Liver (tissue), 9 donors: Measurements from ENCODE around the gene ST3GAL4. TPM values are rescaled to one million over a fixed set of nuclear protein-coding genes. Genes with fewer than 3 reads are reported as not detected.

Source experiments
- DNase-seq: peaks from one replicate; pipeline ENCODE4 v3.0.0-alpha.2; 2017; ENCODE audit warnings: low spot score
- H3K27ac ChIP-seq, 2 donors: one replicate each; pipeline ENCODE4 v1.7.0; 2013; ENCODE audit warnings: inconsistent platforms in 2 of 2, low read length in 2 of 2, control low read depth in 1 of 2, low read depth in 1 of 2, mild to moderate bottlenecking in 1 of 2
- H3K27me3 ChIP-seq, 4 donors: one replicate each; pipeline versions ENCODE4 v1.6.1 to v1.7.0; 2013; ENCODE audit warnings: low read length in 3 of 4, inconsistent platforms in 1 of 4, mild to moderate bottlenecking in 1 of 4, moderate library complexity in 1 of 4; ENCODE audit not compliant: control insufficient read depth in 4 of 4, insufficient read depth in 4 of 4
- H3K36me3 ChIP-seq, 4 donors: one replicate each; pipeline versions ENCODE4 v1.6.1 to v1.7.0; 2013; ENCODE audit warnings: low read length in 3 of 4, mild to moderate bottlenecking in 3 of 4, low read depth in 1 of 4, moderate library complexity in 1 of 4; ENCODE audit not compliant: control insufficient read depth in 4 of 4, insufficient read depth in 3 of 4
- H3K4me1 ChIP-seq, 4 donors: one replicate each; pipeline versions ENCODE4 v1.6.1 to v1.7.0; 2013; ENCODE audit warnings: low read length in 3 of 4, mild to moderate bottlenecking in 3 of 4, moderate library complexity in 1 of 4; ENCODE audit not compliant: control insufficient read depth in 4 of 4, insufficient read depth in 4 of 4
- H3K4me3 ChIP-seq, 3 donors: one replicate each; pipeline versions ENCODE4 v1.6.1 to v1.7.0; 2013; ENCODE audit warnings: low read length in 3 of 3, control low read depth in 1 of 3, low read depth in 1 of 3, mild to moderate bottlenecking in 1 of 3
- H3K9ac ChIP-seq, 2 donors: one replicate each; pipeline ENCODE4 v1.7.0; 2013; ENCODE audit warnings: low read length in 2 of 2, mild to moderate bottlenecking in 2 of 2, moderate library complexity in 2 of 2, control low read depth in 1 of 2, low read depth in 1 of 2
- H3K9me3 ChIP-seq, 4 donors: one replicate each; pipeline versions ENCODE4 v1.6.1 to v1.7.0; 2013; ENCODE audit warnings: low read length in 3 of 4; ENCODE audit not compliant: control insufficient read depth in 4 of 4
- EGR1 ChIP-seq, 2 donors: IDR thresholded peaks; 2 replicates each; pipeline ENCODE4 v1.6.1; 2016 to 2018; ENCODE audit warnings: antibody characterized with exemption in 2 of 2, low read depth in 2 of 2
- FOXA1 ChIP-seq: IDR thresholded peaks from 2 replicates; pipeline ENCODE4 v1.6.1; 2016; ENCODE audit warnings: antibody characterized with exemption
- FOXA2 ChIP-seq: IDR thresholded peaks from 2 replicates; pipeline ENCODE4 v1.6.1; 2016; ENCODE audit warnings: antibody characterized with exemption
- GABPA ChIP-seq, 2 donors: IDR thresholded peaks in 1 of 2; conservative IDR thresholded peaks in 1 of 2; 2 replicates each; pipeline ENCODE4 v1.6.1; 2016; ENCODE audit warnings: antibody characterized with exemption in 2 of 2, mild to moderate bottlenecking in 1 of 2, moderate library complexity in 1 of 2
- HNF4A ChIP-seq, 2 donors: conservative IDR thresholded peaks; 2 replicates each; pipeline ENCODE4 v1.6.1; 2016; ENCODE audit warnings: antibody characterized with exemption in 2 of 2, mild to moderate bottlenecking in 2 of 2
- HNF4G ChIP-seq: IDR thresholded peaks from 2 replicates; pipeline ENCODE4 v1.6.1; 2016; ENCODE audit warnings: antibody characterized with exemption
- JUND ChIP-seq, 2 donors: IDR thresholded peaks; 2 replicates each; pipeline ENCODE4 v1.6.1; 2016; ENCODE audit warnings: antibody characterized with exemption in 2 of 2
- NR2F2 ChIP-seq: IDR thresholded peaks from 2 replicates; pipeline ENCODE4 v1.6.1; 2016; ENCODE audit warnings: antibody characterized with exemption
- RAD21 ChIP-seq, 2 donors: IDR thresholded peaks; 2 replicates each; pipeline ENCODE4 v1.6.1; 2016; ENCODE audit warnings: antibody characterized with exemption in 2 of 2, mild to moderate bottlenecking in 2 of 2
- RXRA ChIP-seq, 2 donors: IDR thresholded peaks; 2 replicates each; pipeline ENCODE4 v1.6.1; 2017 to 2018; ENCODE audit warnings: antibody characterized with exemption in 2 of 2, mild to moderate bottlenecking in 1 of 2
- SP1 ChIP-seq: IDR thresholded peaks from 2 replicates; pipeline ENCODE4 v1.6.1; 2018; ENCODE audit warnings: antibody characterized with exemption, mild to moderate bottlenecking
- TAF1 ChIP-seq: conservative IDR thresholded peaks from 2 replicates; pipeline ENCODE4 v1.6.1; 2016; ENCODE audit warnings: antibody characterized with exemption, mild to moderate bottlenecking
- YY1 ChIP-seq: IDR thresholded peaks from 2 replicates; pipeline ENCODE4 v1.6.1; 2016; ENCODE audit warnings: antibody characterized with exemption, mild to moderate bottlenecking
- WGBS: extraction: QIAGEN DNeasy Blood & Tissue Kit; methylation state at CpG from one replicate; pipeline ENCODE4 v1.1.7; 2013; 5-methylcytosine and 5-hydroxymethylcytosine counted together
- polyA plus RNA-seq, 2 donors: library from polyadenylated mRNA; stranded (reverse) in 1 of 2; unstranded in 1 of 2; fragments of 200-250 nt in 1 of 2; fragments of >200 nt in 1 of 2; fragmentation: Nextera tagmentation in 1 of 2; extraction: Ambion mirVana in 1 of 2; gene quantifications; one replicate each; pipeline versions ENCODE4 v1.2.1 to v1.2.3, GENCODE V29; 2013 to 2015
- total RNA-seq, 2 donors: library from RNA; depleted of rRNA; stranded (reverse); fragments of >200 nt; gene quantifications; one replicate each; pipeline ENCODE4 v1.2.3, GENCODE V29; 2014
- TF ChIP-seq, protein P1 (sequence below): IDR thresholded peaks from 2 replicates; pipeline ENCODE4 v1.6.1; 2016; ENCODE audit warnings: antibody characterized with exemption, mild to moderate bottlenecking
- TF ChIP-seq, protein P2 (sequence below): IDR thresholded peaks from 2 replicates; pipeline ENCODE4 v1.6.1; 2016; ENCODE audit warnings: antibody characterized with exemption
- TF ChIP-seq, protein P3 (sequence below): IDR thresholded peaks from 2 replicates; pipeline ENCODE4 v1.6.1; 2016; ENCODE audit warnings: antibody characterized with exemption
- TF ChIP-seq, protein P4 (sequence below): IDR thresholded peaks from 2 replicates; pipeline ENCODE4 v1.6.1; 2016; ENCODE audit warnings: antibody characterized with exemption
- TF ChIP-seq, protein P5 (sequence below): fragments of 150-350 bp; IDR thresholded peaks from 2 replicates; pipeline ENCODE4 v1.5.1; 2017; ENCODE audit warnings: improper control_type of control experiment, low read depth, low read length; ENCODE audit not compliant: missing input control
- donor health status: healthy.
- donor health status: healthy.
- donor health status: healthy.
- donor health status: healthy.
- donor health status: healthy.

The ST3GAL4 gene
- total and polyA plus RNA-seq, 4 donors, result 4.5 to 18.4 (median 10.6) TPM

DNA sequence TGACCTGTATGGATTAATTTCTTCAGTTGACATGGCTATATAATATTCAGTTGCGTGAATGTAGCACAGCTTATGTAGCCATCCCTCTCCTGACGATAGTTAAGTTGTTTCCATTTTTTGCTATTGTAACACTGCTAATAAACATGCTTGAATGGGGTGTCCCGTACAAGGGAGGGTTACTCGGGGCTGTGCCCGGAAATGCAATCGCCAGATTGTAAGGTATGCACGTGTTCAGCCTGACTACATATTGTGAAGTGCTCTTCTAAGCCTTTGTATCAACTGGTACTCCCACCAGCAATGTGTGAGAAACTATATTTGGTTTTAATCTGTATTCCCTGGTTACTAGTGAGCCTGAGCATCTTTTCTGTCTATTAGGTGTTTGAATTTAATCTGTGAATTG is 16.1 kb downstream of the ST3GAL4 start:
- no peaks in the 10 kb centered on the region for H3K27me3 ChIP-seq
- no peak overlapping the region for H3K27ac ChIP-seq
- H3K9ac ChIP-seq, result no peak overlapping the region
- H3K9me3 ChIP-seq, result no peaks in the 10 kb centered on the region
- no peak for DNase-seq
- peaks cover 16 to 39% (median 33%) of the 10 kb centered on the region in 4 donors for H3K4me1 ChIP-seq
- H3K4me3 ChIP-seq, result no peak overlapping the region
- WGBS, result 95% methylated on average over 7 of the region's 7 CpGs
- no peaks in the 10 kb centered on the region for H3K36me3 ChIP-seq
- TF ChIP-seq FOXA1, result no peak
- no peak for TF ChIP-seq NR2F2
- TF ChIP-seq JUND (IDR thresholded peaks at IDR 0.05), result no peak
- no peak for TF ChIP-seq YY1
- TF ChIP-seq, protein P1, sequence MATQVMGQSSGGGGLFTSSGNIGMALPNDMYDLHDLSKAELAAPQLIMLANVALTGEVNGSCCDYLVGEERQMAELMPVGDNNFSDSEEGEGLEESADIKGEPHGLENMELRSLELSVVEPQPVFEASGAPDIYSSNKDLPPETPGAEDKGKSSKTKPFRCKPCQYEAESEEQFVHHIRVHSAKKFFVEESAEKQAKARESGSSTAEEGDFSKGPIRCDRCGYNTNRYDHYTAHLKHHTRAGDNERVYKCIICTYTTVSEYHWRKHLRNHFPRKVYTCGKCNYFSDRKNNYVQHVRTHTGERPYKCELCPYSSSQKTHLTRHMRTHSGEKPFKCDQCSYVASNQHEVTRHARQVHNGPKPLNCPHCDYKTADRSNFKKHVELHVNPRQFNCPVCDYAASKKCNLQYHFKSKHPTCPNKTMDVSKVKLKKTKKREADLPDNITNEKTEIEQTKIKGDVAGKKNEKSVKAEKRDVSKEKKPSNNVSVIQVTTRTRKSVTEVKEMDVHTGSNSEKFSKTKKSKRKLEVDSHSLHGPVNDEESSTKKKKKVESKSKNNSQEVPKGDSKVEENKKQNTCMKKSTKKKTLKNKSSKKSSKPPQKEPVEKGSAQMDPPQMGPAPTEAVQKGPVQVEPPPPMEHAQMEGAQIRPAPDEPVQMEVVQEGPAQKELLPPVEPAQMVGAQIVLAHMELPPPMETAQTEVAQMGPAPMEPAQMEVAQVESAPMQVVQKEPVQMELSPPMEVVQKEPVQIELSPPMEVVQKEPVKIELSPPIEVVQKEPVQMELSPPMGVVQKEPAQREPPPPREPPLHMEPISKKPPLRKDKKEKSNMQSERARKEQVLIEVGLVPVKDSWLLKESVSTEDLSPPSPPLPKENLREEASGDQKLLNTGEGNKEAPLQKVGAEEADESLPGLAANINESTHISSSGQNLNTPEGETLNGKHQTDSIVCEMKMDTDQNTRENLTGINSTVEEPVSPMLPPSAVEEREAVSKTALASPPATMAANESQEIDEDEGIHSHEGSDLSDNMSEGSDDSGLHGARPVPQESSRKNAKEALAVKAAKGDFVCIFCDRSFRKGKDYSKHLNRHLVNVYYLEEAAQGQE, result no peak
- TF ChIP-seq RXRA (IDR thresholded peaks at IDR 0.05), result no peak
- TF ChIP-seq, protein P2, sequence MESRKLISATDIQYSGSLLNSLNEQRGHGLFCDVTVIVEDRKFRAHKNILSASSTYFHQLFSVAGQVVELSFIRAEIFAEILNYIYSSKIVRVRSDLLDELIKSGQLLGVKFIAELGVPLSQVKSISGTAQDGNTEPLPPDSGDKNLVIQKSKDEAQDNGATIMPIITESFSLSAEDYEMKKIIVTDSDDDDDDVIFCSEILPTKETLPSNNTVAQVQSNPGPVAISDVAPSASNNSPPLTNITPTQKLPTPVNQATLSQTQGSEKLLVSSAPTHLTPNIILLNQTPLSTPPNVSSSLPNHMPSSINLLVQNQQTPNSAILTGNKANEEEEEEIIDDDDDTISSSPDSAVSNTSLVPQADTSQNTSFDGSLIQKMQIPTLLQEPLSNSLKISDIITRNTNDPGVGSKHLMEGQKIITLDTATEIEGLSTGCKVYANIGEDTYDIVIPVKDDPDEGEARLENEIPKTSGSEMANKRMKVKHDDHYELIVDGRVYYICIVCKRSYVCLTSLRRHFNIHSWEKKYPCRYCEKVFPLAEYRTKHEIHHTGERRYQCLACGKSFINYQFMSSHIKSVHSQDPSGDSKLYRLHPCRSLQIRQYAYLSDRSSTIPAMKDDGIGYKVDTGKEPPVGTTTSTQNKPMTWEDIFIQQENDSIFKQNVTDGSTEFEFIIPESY, result no peak
- TF ChIP-seq HNF4A (conservative IDR thresholded peaks at IDR 0.05), result no peak
- no peak for TF ChIP-seq SP1
- TF ChIP-seq TAF1, result no peak
- TF ChIP-seq, protein P3, sequence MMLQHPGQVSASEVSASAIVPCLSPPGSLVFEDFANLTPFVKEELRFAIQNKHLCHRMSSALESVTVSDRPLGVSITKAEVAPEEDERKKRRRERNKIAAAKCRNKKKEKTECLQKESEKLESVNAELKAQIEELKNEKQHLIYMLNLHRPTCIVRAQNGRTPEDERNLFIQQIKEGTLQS, result no peak
- no peak for TF ChIP-seq GABPA (IDR thresholded peaks at IDR 0.05 in 1 of 2, conservative IDR thresholded peaks at IDR 0.05 in 1 of 2)
- TF ChIP-seq, protein P4, sequence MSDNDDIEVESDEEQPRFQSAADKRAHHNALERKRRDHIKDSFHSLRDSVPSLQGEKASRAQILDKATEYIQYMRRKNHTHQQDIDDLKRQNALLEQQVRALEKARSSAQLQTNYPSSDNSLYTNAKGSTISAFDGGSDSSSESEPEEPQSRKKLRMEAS, result no peak
- no peak for TF ChIP-seq HNF4G
- no peak for TF ChIP-seq RAD21 (IDR thresholded peaks at IDR 0.05)
- TF ChIP-seq FOXA2, result no peak
- TF ChIP-seq, protein P5, sequence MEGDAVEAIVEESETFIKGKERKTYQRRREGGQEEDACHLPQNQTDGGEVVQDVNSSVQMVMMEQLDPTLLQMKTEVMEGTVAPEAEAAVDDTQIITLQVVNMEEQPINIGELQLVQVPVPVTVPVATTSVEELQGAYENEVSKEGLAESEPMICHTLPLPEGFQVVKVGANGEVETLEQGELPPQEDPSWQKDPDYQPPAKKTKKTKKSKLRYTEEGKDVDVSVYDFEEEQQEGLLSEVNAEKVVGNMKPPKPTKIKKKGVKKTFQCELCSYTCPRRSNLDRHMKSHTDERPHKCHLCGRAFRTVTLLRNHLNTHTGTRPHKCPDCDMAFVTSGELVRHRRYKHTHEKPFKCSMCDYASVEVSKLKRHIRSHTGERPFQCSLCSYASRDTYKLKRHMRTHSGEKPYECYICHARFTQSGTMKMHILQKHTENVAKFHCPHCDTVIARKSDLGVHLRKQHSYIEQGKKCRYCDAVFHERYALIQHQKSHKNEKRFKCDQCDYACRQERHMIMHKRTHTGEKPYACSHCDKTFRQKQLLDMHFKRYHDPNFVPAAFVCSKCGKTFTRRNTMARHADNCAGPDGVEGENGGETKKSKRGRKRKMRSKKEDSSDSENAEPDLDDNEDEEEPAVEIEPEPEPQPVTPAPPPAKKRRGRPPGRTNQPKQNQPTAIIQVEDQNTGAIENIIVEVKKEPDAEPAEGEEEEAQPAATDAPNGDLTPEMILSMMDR, result no peak
- no peak for TF ChIP-seq EGR1 (IDR thresholded peaks at IDR 0.05; ENCODE audit: low read depth in 2 of 2)
